HG02571 (cell line): ENCODE measurements around the gene RCAN1.
A peak's percentile ranks its signal among the peaks of the same experiment; 100 is the strongest.

Experiments
- ATAC-seq: cut with Tn5 transposase; IDR thresholded peaks from one replicate; pipeline ENCODE4 v1.9.1; 2021; ENCODE audit warnings: mild to moderate bottlenecking, moderate library complexity; ENCODE audit not compliant: unreplicated experiment

The RCAN1 gene

DNA sequence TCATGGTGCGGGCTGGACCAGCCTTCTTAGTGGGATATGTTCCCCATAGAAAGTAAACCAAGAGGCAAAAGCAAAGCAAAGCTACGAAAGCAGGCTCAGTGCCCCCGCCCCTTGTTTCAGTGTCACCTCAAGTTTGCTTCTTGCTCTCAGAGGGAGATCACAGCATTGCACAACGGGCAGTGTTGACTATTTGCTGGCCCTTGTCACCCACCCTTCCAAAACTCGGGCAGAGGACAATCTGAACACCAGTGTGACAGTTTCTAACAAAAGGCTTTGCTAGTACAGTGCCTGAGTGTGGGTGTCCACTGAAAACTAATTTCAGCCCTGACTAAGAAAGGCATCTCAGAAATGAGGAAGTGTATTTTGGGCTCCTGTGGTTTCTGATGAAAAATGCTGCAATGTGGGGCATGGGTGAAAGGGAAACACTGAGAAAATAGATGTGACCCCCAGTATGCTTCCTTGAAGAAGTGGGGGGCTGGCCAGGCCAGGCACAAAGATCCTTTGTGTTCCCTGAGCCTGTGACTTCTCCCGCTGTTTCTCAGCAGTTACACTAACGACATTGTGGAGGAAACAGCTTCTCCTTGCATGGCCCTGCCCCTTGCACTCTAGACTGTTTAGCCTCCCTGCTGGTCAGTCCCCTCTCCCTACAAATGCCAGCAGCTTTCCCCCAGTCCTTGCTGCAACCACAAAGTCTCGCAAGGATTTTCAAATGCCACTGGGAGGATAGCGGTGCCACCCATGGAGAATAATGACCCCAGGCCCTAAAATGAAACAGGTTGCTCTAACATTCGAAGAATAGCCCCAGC is 69.6 kb downstream of the RCAN1 start:
- ATAC-seq: peak; percentile 78

DNA sequence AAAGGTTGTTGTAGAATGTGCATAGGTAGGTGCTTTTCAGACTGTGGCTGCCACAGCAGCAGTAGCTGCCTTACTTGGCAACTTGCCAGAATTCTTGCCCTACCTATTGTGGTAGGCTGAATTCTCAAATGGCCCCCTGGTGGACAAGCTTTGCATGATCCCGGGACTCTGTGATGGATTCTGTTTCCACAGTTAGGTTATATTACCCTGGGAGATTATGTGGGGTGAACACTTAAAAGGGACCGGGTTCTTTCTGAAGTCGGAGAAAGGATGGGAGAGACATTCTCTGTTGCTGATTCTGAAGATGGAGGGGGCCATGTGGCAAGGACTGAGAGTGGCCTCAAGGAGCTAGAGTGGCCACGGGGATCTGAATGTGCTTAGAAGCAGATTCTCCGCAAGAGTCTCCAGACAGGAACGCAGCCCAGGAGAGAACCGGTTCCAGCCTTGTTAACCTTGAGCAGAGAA is 70.8 kb downstream of the RCAN1 start:
- no peak for ATAC-seq

DNA sequence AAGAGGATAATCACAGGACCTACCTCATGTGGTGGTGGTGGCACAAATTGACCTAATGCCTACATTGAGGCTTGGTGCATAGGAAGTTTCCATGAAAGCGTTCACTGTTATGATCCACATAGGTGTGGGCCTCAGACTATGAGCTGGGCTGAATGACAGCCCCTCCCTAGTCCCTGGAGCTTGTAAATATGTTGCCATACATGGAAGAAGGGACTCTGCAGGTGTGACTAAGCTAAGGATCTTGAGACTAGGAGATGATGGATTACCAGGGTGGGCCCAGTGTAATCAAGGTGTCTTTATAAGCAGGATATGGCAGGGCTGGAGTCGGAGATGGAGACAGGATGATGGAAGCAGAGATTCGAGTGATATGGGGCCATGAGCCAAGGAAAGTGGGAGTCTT is 71.9 kb downstream of the RCAN1 start:
- no peak for ATAC-seq

DNA sequence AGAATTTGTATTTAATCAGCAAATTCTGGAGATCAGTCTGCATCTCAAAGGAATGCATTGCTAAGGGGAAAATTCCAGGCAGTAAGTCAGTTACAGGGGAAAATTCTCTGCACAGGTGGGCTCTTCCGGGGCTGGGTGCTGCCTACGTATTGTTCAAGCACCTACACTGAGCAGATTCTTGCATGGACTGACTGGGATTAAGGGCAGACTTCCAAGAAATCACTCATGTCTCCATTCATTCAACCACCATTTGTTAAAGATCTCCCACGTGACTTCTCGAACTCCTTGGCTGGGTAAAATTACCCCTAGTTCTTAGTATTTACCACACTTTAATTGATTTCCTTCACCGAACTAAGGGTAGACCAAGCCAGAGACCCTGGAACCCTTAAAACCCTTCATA is 74.7 kb downstream of the RCAN1 start:
- no peak for ATAC-seq

DNA sequence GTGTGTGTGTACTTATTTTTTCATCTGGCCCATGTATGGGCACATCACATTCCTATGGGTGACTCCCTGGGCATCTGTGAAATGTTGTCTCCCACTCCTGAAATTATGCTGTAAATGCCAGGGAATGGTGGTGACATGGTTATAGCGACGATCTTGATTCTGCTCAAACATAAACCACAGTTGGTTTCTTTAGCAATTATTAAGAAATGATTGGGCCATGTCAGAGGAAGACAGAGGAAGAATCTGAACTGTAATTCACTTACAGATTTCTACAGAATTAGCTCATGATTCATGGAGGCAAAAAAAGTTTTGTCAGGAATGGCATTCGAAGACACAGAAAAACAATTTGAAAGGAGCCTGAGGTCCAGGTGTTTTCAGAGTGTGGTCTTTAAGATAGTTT is 77.1 kb downstream of the RCAN1 start:
- no peak for ATAC-seq

DNA sequence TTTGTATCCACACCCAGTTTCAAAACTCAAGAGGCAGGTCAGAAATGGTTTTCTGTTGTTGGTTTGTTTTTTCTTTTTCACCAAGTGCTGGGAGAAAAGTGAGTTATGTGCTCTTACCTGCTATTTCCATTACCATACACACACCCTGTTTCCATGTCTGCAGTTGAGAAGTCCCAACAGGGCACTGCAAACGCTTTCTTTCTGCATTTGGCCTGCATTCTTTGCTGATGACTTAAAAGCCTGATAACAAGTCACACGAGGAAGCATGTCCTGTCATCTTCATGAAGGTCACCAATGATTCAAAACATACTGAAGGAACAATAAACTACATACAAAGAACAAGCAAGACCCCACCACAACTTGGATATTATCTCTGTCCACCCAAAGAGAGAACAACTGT is 78.1 kb downstream of the RCAN1 start:
- ATAC-seq: no peak

DNA sequence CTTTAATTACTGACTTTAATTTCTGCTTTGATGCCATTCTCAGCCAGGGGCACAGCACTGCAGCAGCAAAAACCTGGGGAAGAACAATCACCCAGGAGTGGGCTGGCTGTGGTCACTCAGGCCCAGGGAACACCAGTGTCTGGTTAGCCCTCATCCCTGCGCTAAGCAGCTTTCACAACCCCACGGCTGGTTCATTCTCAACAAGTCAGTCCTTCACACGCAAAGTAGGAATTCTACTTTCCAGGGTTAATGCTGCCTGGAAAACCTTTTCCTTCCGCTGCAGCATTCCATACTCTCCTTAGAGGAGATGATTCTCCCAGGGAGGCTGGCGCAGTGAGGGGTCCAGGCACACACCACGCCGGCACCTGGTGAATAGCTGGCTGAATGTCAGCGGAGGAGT is 78.6 kb downstream of the RCAN1 start:
- no peak for ATAC-seq

DNA sequence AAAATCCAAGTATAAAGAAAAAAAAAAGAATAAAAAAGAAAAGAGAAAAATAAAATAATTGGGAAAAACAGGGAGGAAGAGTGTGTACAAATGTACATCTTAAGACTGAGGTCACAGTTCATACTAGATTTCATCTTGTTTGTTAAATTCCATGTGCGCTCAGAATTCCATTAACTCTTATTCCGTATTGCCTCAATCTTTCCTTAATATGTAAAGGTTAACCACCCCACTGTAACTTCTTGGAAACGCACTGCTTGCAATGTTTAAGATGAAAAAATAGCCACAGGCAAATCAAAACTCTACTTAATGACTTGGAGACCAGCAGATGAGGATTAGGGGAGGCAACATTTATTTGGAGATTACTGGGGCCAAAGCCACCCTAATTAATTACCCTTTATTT is 79.0 kb downstream of the RCAN1 start:
- no peak for ATAC-seq

DNA sequence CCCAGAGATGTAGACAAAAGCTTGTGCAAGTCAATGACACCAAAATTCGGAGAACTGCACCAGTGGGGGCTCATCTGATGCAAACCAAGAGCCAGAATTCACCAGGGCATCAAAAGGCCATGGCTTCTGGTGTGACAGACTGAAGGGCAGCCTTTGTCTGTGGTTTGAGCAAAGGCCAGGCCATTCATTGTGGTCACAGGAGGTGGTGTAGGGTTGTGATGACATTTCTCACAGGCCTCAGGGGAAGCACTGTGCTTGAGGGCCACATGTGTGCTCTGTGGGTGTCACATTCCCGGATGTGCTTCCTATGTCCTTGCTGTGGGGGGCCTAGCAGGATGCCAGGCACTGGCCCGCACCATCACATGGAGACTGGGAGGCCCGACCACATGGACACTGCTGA is 80.4 kb downstream of the RCAN1 start:
- no peak for ATAC-seq

DNA sequence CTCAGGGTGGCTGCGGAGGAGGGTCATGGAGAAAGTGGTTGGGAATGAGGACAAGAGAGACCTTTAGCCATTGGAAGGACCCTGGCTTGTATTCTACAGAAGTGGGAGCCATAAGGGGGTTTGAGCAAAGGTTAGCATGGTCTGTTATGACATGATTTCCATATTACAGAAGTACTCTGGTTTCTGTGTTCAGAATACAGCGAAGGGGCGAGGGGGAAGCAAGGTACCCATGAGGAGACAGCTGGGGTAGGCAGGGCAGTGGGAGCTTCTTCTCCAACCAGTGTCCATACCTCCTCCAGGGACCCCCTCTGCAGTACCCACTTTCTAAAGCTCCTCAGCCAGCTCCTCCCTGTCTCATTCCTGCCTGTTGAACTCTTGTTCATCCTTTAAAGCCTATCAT is 81.0 kb downstream of the RCAN1 start:
- no peak for ATAC-seq

DNA sequence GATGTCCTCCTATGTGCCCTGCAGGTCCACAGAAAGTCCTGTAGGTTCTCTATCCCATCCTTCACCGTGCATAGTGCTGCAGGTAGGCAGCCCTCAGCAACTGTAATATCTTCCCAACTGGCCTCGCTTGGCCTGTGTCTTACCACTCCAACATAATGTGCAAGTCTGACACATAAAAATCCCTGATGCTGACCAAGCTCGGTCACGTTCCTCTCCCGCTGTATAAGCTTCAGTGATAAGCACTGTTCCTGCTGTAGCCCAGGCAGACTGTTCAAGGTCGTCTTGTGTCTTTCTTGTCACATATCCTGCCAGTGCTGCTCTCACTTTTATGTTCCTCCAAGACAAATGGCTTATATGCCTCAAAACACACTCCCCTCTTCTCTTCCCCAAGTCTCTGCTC is 83.5 kb downstream of the RCAN1 start:
- ATAC-seq: no peak

DNA sequence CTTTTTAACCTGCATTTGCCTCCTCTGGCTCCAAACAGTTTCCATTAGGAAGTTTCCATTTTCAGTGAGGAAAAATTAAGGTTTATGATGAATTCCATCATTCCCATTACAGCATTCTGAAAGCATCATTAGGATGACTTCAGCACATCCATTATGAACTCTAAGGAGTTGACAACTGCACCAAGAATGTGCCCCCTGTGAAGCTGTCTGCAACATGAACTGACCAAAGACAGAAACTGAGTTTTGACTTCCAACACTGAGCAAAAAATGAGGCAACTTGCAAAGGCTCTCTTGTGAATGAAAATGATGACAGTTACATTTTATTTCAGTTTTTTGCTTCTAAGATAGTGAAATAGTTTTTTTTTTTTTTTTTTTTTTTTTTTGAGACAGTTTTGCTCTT is 84.7 kb downstream of the RCAN1 start:
- no peak for ATAC-seq

DNA sequence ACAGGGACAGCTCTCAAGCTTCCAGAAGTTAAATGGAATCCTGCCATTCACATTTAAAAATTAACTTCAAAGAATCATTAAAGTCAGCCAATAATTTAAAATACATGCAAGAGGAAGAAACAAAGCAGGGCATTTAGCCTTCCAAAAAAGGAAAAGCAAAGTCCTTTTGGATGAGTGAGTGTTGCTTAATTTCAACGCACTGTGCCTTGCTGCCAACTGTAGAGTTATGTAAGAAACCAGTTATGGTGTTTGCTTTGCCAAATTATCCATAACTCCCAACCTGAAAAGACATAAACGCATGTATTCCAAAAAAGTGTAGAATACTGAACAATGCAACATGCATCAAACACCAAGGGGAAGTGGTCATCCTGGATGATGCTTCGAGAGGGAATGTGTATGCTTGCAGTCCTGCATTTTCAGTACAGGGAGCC is 86.8 kb downstream of the RCAN1 start:
- no peak for ATAC-seq

DNA sequence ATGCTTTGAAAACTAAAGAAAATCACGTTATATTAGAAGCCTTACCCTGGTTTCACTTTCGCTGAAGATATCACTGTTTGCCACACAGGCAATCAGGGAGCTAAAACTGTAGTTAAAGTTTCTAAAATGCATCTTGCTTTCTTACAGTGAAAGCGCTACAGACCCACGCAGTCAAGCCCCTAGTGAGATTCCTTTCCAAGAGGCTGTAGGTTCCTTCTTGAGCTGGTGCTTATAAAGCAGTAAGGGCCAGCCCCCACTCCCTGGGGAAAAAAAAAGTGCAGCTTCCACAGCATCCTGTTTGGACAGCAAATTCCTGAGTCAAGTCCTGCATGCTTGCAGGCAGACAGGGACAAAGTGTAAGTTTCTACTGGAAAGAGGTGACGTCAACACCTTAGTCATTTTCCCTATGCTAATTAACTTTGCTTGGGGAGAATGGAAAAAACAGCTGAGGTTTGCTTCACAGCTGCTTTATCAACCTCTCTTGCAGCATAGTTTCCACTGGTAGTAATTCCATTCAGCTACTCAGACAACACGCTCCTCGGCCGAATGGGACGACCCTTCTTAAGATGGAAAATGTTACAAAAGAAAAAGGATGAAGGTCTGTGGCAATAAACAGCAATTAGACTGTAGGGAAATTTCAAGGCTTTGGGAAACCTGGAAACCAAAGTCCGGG is 88.2 kb downstream of the RCAN1 start:
- no peak for ATAC-seq

DNA sequence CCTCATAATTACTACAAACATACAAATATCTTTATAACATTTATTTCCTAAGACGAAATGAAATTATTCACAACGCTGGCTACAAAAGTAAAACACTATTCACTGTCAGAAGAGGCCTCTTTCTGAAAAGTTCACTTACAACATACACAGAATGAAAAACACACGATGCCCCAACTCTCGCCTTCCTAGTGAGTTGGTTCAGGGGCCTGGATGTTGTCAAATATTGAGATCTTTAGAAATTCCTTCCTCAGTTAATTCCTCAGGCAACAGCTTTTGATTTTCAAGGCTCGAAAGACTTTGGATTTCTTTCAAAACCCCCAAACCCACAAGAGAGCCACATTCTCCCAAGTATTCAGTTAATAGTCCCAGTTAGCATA is 88.7 kb downstream of the RCAN1 start:
- ATAC-seq: no peak

DNA sequence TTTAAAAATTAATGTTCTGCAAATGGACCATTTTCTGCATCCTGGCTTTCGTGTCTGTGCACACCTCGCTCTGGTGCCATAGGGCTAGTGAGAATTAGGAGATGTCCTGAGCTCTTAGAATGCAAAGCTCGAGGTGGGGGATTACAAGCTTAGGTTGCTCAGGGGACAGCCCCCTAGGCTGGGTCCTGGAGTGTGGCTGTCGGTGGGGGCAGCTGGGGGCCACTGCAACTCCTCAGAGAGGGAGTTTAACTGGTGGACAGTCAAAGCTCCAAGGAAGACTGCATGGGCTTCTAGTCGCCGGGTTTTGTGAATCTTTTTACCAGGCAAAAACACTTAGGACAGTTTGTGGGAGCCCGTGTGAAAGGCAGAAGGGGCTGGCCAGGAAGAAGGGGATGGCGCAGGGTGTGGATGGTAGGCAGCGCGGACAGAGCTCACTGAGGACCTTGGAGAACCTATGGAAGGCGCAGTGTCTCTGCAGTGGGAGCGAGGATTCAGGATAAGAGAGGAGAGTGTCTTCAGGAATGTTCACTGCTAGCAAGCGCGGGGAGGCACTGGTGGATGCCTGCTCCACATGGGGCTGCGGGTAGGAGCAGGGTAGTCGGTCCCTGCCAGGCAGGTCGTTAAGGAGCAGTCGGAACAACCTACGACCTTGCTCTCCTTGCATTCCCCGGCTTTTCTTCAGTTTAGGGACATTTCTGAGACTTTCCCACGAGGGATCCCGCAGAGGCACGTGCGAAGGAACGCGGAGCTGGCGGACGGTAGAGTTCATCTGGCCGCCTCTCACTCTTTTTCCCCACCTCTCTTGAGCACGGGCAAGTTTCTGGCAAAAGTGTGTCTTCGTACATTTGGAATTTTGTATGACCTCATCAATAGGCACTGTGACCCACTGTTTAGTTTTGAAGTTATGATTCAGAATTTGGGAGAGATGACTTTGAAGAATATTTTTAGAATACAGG is 90.0 kb downstream of the RCAN1 start:
- no peak for ATAC-seq

DNA sequence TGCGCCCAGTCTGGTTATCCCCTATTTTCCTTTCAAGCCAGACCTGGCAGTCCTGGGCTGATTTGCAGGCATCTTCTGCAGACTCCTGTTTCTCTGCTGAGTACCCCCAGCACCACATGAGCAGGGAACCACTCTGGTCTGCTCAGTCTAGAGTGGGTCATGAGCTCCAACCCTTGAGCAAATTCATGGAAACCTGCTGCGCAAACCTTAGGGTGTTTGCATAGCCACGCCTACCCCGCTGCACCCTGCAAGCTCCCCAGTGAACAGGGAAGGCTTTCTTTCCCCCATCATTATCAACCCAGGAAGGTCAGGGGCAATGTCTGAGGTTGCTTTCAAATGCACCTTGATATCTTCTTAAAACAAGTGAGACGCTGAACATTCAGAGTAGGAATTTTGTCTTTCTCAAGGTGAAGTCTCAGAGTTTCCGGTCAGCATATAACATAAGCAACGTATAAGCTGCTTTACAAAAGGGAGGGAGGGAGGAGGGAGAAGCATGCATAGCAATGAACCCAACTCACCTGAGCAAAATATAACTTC is 91.8 kb downstream of the RCAN1 start:
- ATAC-seq: no peak

DNA sequence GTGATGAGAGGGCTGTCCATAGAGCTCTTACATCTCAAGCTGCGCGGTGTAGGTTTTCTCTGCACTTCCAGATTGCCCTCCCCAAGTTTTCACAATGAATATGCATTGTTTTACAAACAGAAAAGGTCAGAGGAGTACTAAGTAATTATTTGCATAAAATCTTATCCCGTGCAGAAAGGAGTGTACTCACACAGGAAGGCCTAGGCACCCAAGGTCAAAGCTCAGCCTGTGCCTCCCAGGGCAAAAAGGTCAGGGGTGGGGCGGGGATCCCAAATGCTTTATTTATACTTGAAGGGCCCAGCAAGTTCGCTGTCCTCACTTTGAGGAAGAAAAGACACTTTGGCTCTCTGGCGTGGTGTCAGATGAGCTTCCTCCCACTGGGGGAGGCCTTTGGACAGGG is 92.6 kb downstream of the RCAN1 start:
- ATAC-seq: no peak

DNA sequence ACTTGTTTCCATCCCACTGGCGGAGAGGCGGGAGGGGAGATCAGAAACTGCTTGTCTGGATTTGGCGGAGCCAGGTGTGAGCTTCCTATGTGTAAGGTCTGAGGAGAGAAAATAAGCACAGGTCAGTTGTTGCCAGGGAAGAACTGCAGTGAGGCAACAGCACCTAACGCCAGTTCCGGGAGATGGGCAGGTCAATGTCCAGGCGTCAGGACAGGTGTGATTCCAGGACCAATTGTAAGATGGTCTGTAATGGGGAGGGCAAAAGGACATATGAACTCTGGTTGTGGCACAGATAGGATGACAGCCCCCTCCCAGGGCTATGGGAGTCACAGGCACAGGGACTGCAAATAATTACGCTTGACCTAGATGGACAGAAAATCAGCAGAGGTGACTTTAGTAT is 93.4 kb downstream of the RCAN1 start:
- no peak for ATAC-seq

DNA sequence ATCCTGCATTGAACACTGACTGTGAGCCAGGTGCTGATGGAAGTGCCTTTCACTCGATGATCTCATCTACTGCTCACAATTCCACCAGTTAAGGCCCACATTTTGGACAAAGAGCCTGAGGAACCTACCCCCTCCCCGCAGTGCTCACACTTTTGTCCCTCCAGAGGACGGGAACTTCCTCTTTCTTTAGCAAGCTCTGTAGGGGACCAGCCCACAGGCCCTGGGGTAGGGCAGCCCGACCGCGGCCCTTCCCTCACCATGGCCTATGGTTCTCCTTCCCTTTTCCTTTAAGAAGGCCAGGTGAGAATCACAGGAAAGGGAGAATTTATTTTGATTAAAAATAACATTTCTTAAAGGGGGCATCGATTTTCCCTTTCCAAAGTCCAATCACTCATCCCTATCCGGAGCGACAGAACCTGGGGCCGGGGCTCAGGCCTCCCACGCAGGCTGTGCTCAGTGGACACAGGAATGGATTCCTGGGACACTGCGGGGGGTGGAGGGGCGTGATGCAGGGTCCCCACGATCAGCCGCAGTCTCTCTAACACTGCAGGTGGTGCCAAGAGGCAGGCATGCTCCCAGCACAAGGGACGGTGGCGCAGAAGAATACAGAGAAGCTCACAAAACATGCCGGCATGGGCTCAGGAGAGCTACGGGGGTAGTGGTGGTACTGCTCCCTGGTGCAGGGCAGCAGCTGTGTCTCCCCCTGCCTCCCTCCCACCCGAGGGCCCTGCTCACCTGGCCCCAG is 94.0 kb downstream of the RCAN1 start:
- ATAC-seq: no peak
